ENCODE data around the gene YBX3. TPM values are rescaled to one million over a fixed set of nuclear protein-coding genes. Genes with fewer than 3 reads are reported as not detected.
A peak's percentile ranks its signal among the peaks of the same experiment; 100 is the strongest.

YBX3 gene
- total and polyA plus RNA-seq, 2 of the 13 experiments (the other 11 are each of a cell fraction or from before 2014, with no cell fraction given) = 77.5 to 99.6 TPM

- TF ChIP-seq ZNF687 (CRISPR knock-in tag; IDR thresholded peaks at IDR 0.05) (peak; percentile 64), ZBTB7B (CRISPR knock-in tag; IDR thresholded peaks at IDR 0.05) (0 out of 2 replicates have a peak, but pooled peaks have one; percentile 5), SNAPC4 (CRISPR knock-in tag; IDR thresholded peaks at IDR 0.05) (0 out of 2 replicates have a peak, but pooled peaks have one; percentile 14), ARNTL (CRISPR knock-in tag; IDR thresholded peaks at IDR 0.05) (no peak), ZC3H13 (CRISPR knock-in tag; IDR thresholded peaks at IDR 0.05) (0 out of 2 replicates have a peak, but pooled peaks have one; percentile 3), CEBPB (IDR thresholded peaks at IDR 0.05; ENCODE audit: borderline replicate concordance, low read depth, low read length) (no peak), ZNF564 (CRISPR knock-in tag; IDR thresholded peaks at IDR 0.05) (peak; percentile 49; the same call in 1 of the 2 replicates), ZNF652 (CRISPR knock-in tag; IDR thresholded peaks at IDR 0.05; ENCODE audit: borderline replicate concordance, low read depth) (no peak), HDAC1 (CRISPR knock-in tag; IDR thresholded peaks at IDR 0.05) (peak; percentile 52; the same call in 1 of the 2 replicates), ZUFSP (CRISPR knock-in tag; IDR thresholded peaks at IDR 0.05; ENCODE audit: borderline replicate concordance) (no peak), HMGXB4 (CRISPR knock-in tag; IDR thresholded peaks at IDR 0.05; ENCODE audit: borderline replicate concordance in 1 of 2, low read depth in 1 of 2) (peak in 1 of 2 experiments; percentile 63; a peak in 1 of 4 replicates), ZNF576 (CRISPR knock-in tag; IDR thresholded peaks at IDR 0.05) (no peak), PHF8 (CRISPR knock-in tag; IDR thresholded peaks at IDR 0.05) (peak; percentile 68), PRPF4 (IDR thresholded peaks at IDR 0.05; ENCODE audit: low read depth, low read length, poor library complexity, severe bottlenecking) (no peak)
Observed at GRCh38 chr12:10722502-10722904, 620 bp downstream of the YBX3 start (continued).

Data from HepG2 (cell line).